ENCODE results near the gene HMG20B. TPM values are rescaled to one million over a fixed set of nuclear protein-coding genes. Genes with fewer than 3 reads are reported as not detected.

HMG20B gene
- total and polyA plus RNA-seq, 2 of the 8 experiments (the other 6 are each of a cell fraction or from before 2014, with no cell fraction given), result 42.9 to 74.2 TPM

DNA sequence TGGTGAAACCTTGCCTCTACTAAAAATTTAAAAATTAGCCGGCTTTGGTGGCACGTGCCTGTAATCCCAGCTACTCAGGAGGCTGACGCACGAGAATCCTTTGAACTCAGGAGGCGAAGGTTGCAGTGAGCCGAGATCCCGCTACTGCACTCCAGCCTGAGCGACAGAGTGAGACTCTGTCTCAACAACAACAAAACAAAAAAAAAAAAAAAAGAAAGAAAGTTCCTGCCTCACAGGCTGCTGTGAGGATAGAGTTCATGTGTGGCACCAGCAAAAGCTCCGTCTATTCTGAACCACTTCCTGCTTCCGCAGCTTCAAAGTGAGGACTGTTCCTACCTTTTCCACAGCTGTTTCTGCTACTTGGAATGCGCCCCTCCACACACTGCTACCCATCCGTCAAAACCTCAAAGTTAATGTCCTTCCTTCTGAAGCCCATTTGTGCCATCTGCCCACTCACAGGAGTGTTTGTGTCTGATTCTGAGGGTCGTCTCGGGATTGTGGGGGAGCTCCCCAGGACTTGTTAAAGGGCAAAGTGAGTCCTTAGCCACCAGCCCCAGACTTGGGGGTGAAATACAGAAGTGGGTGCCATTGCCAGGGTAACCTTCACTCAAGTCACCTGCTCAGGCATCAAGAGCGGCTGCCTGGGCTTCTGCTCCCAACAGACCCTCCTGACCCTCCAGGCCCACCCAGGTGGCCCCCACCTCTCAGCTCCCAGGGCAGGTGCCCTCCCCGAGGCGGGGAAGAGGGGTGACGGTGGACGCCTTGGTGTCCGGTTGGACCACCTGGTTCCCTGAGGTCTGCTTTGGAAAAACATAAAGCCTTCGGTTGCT, 18.3 kb upstream of the HMG20B start (continued):
- TF ChIP-seq, protein P1, sequence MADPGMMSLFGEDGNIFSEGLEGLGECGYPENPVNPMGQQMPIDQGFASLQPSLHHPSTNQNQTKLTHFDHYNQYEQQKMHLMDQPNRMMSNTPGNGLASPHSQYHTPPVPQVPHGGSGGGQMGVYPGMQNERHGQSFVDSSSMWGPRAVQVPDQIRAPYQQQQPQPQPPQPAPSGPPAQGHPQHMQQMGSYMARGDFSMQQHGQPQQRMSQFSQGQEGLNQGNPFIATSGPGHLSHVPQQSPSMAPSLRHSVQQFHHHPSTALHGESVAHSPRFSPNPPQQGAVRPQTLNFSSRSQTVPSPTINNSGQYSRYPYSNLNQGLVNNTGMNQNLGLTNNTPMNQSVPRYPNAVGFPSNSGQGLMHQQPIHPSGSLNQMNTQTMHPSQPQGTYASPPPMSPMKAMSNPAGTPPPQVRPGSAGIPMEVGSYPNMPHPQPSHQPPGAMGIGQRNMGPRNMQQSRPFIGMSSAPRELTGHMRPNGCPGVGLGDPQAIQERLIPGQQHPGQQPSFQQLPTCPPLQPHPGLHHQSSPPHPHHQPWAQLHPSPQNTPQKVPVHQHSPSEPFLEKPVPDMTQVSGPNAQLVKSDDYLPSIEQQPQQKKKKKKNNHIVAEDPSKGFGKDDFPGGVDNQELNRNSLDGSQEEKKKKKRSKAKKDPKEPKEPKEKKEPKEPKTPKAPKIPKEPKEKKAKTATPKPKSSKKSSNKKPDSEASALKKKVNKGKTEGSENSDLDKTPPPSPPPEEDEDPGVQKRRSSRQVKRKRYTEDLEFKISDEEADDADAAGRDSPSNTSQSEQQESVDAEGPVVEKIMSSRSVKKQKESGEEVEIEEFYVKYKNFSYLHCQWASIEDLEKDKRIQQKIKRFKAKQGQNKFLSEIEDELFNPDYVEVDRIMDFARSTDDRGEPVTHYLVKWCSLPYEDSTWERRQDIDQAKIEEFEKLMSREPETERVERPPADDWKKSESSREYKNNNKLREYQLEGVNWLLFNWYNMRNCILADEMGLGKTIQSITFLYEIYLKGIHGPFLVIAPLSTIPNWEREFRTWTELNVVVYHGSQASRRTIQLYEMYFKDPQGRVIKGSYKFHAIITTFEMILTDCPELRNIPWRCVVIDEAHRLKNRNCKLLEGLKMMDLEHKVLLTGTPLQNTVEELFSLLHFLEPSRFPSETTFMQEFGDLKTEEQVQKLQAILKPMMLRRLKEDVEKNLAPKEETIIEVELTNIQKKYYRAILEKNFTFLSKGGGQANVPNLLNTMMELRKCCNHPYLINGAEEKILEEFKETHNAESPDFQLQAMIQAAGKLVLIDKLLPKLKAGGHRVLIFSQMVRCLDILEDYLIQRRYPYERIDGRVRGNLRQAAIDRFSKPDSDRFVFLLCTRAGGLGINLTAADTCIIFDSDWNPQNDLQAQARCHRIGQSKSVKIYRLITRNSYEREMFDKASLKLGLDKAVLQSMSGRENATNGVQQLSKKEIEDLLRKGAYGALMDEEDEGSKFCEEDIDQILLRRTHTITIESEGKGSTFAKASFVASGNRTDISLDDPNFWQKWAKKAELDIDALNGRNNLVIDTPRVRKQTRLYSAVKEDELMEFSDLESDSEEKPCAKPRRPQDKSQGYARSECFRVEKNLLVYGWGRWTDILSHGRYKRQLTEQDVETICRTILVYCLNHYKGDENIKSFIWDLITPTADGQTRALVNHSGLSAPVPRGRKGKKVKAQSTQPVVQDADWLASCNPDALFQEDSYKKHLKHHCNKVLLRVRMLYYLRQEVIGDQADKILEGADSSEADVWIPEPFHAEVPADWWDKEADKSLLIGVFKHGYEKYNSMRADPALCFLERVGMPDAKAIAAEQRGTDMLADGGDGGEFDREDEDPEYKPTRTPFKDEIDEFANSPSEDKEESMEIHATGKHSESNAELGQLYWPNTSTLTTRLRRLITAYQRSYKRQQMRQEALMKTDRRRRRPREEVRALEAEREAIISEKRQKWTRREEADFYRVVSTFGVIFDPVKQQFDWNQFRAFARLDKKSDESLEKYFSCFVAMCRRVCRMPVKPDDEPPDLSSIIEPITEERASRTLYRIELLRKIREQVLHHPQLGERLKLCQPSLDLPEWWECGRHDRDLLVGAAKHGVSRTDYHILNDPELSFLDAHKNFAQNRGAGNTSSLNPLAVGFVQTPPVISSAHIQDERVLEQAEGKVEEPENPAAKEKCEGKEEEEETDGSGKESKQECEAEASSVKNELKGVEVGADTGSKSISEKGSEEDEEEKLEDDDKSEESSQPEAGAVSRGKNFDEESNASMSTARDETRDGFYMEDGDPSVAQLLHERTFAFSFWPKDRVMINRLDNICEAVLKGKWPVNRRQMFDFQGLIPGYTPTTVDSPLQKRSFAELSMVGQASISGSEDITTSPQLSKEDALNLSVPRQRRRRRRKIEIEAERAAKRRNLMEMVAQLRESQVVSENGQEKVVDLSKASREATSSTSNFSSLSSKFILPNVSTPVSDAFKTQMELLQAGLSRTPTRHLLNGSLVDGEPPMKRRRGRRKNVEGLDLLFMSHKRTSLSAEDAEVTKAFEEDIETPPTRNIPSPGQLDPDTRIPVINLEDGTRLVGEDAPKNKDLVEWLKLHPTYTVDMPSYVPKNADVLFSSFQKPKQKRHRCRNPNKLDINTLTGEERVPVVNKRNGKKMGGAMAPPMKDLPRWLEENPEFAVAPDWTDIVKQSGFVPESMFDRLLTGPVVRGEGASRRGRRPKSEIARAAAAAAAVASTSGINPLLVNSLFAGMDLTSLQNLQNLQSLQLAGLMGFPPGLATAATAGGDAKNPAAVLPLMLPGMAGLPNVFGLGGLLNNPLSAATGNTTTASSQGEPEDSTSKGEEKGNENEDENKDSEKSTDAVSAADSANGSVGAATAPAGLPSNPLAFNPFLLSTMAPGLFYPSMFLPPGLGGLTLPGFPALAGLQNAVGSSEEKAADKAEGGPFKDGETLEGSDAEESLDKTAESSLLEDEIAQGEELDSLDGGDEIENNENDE (IDR thresholded peaks at IDR 0.05; ENCODE audit: insufficient replicate concordance, low read length), result no peak
- TF ChIP-seq SP1 (IDR thresholded peaks at IDR 0.05; ENCODE audit: low read depth, low read length) (no peak), SUZ12 (IDR thresholded peaks at IDR 0.05; ENCODE audit: low read length) (no peak), RNF2 (IDR thresholded peaks at IDR 0.05; ENCODE audit: borderline replicate concordance, low read depth, low read length, missing control alignments, poor library complexity, severe bottlenecking) (no peak), TEAD4 (IDR thresholded peaks at IDR 0.05; ENCODE audit: low read depth, low read length) (no peak), CTBP2 (IDR thresholded peaks at IDR 0.05; ENCODE audit: borderline replicate concordance, insufficient read depth, insufficient read length, low read length) (no peak), PHF8 (conservative IDR thresholded peaks at IDR 0.05; ENCODE audit: low read depth, low read length) (no peak), JUN (IDR thresholded peaks at IDR 0.05; ENCODE audit: low read depth, low read length) (no peak)
